Measurements from ENCODE around the gene MFSD11.
"Not testable (repeated sequence)": the region's sequence is repeated elsewhere in the genome, so short reads cannot be mapped to it uniquely, and the experiment has no call there.

The MFSD11 gene

GRCh38 chr17:76726776-76727718 is 10.9 kb upstream of the MFSD11 start, which contains the start of gene METTL23:
TSS of gene METTL23 (plus strand) at chr17:76726839. CDS start at chr17:76729711, 2,872 bp downstream.
- DNase-seq (ENCODE audit: low read depth) = no peak

GRCh38 chr17:76727745-76728456 is 10.0 kb upstream of the MFSD11 start:
- DNase-seq (ENCODE audit: low read depth) = no peak

GRCh38 chr17:76731800-76732733 is 5.9 kb upstream of the MFSD11 start:
- DNase-seq (ENCODE audit: low read depth) = not testable (repeated sequence)

- no peak for DNase-seq (ENCODE audit: low read depth)
Observed at GRCh38 chr17:76732734-76733617, 4.9 kb upstream of the MFSD11 start.

- no peak for DNase-seq (ENCODE audit: low read depth)
Observed at GRCh38 chr17:76733618-76733957, 4.3 kb upstream of the MFSD11 start.

GRCh38 chr17:76734080-76734840 is 3.7 kb upstream of the MFSD11 start:
- DNase-seq (ENCODE audit: low read depth) = no peak

- DNase-seq (ENCODE audit: low read depth) = no peak
Observed at GRCh38 chr17:76735006-76735405, 2.9 kb upstream of the MFSD11 start.

GRCh38 chr17:76735586-76736348 is 2.2 kb upstream of the MFSD11 start:
- no peak for DNase-seq (ENCODE audit: low read depth)

GRCh38 chr17:76736349-76737081 is 1.4 kb upstream of the MFSD11 start:
- DNase-seq (ENCODE audit: low read depth) = no peak

GRCh38 chr17:76737082-76737675 is 740 bp upstream of the MFSD11 start, which contains the start of gene SRSF2:
TSS of gene SRSF2 (minus strand) at chr17:76737331. CDS start at chr17:76737160, 171 bp downstream.
- peak; percentile 91 for DNase-seq (ENCODE audit: low read depth)

- DNase-seq (ENCODE audit: low read depth) = no peak
Observed at GRCh38 chr17:76738468-76738850, 540 bp downstream of the MFSD11 start.

GRCh38 chr17:76739568-76740115 is 1.7 kb downstream of the MFSD11 start:
- not testable (repeated sequence) for DNase-seq (ENCODE audit: low read depth)

- DNase-seq (ENCODE audit: low read depth) = no peak
Observed at GRCh38 chr17:76740329-76741118, 2.6 kb downstream of the MFSD11 start.

GRCh38 chr17:76742958-76743357 is 5.0 kb downstream of the MFSD11 start:
- no peak for DNase-seq (ENCODE audit: low read depth)

- no peak for DNase-seq (ENCODE audit: low read depth)
Observed at GRCh38 chr17:76744747-76745146, 6.8 kb downstream of the MFSD11 start.

GRCh38 chr17:76745785-76746184 is 7.9 kb downstream of the MFSD11 start:
- not testable (repeated sequence) for DNase-seq (ENCODE audit: low read depth)

Measured in GM04503 (cell line).